K562 (cell line): ENCODE measurements around the gene MMS19. TPM values are rescaled to one million over a fixed set of nuclear protein-coding genes. Genes with fewer than 3 reads are reported as not detected.
A peak's percentile ranks its signal among the peaks of the same experiment; 100 is the strongest.

ENCODE experiments used
- LCOR ChIP-seq: sonication (generic); formaldehyde crosslinking; IDR thresholded peaks from 2 replicates; pipeline ENCODE4 v1.8.0; 2022; ENCODE audit warnings: mild to moderate bottlenecking, missing genetic modification reagents
- MCM2 ChIP-seq: fragments of 450-650 bp; IDR thresholded peaks from 2 replicates; pipeline ENCODE4 v1.6.1; 2017; ENCODE audit warnings: low read depth, mild to moderate bottlenecking
- MEIS2 ChIP-seq: fragments of 450-650 bp; IDR thresholded peaks from 2 replicates; pipeline ENCODE4 v1.6.1; 2014; ENCODE audit warnings: mild to moderate bottlenecking; ENCODE audit not compliant: partially characterized antibody
- MIER1 ChIP-seq: fragments of 450-650 bp; IDR thresholded peaks from 2 replicates; pipeline ENCODE4 v1.6.1; 2016; ENCODE audit warnings: antibody characterized with exemption, mild to moderate bottlenecking, low read depth
- NFATC3 ChIP-seq: fragments of 450-650 bp; IDR thresholded peaks from 2 replicates; pipeline ENCODE4 v1.6.1; 2017; ENCODE audit warnings: mild to moderate bottlenecking
- NRF1 ChIP-seq, 2 experiments: fragments of 450-650 bp; IDR thresholded peaks in 1 of 2; conservative IDR thresholded peaks in 1 of 2; 2 replicates each; pipeline ENCODE4 v1.6.1; 2014; ENCODE audit warnings: mild to moderate bottlenecking in 2 of 2
- OTX1 ChIP-seq: fragments of 450-650 bp; formaldehyde crosslinking; IDR thresholded peaks from 2 replicates; pipeline ENCODE4 v1.4.0; 2022; ENCODE audit warnings: mild to moderate bottlenecking
- PURB ChIP-seq: sonication (generic); formaldehyde crosslinking; IDR thresholded peaks from 2 replicates; pipeline ENCODE4 v1.9.0; 2021; ENCODE audit warnings: low read depth, mild to moderate bottlenecking, missing genetic modification reagents
- SMAD3 ChIP-seq: fragments of 450-650 bp; formaldehyde crosslinking; conservative IDR thresholded peaks from 2 replicates; pipeline ENCODE4 v1.4.0; 2020; ENCODE audit warnings: mild to moderate bottlenecking
- TAF15 ChIP-seq: fragments of 200-400 bp; formaldehyde crosslinking; IDR thresholded peaks from 2 replicates; pipeline ENCODE4 v1.6.1; 2017; ENCODE audit warnings: mild to moderate bottlenecking, low read depth, low read length, moderate library complexity
- TBP ChIP-seq: optimal IDR thresholded peaks from 2 replicates; pipeline ENCODE3; 2011; ENCODE audit warnings: low read depth, low read length, improper control_type of control experiment
- TCF7 ChIP-seq: sonication (generic); IDR thresholded peaks from 2 replicates; pipeline ENCODE4 v1.6.1; 2016; ENCODE audit warnings: antibody characterized with exemption, borderline replicate concordance
- TCF7L2 ChIP-seq: fragments of 150-350 bp; IDR thresholded peaks from 2 replicates; pipeline ENCODE4 v1.6.1; 2016; ENCODE audit warnings: low read depth, mild to moderate bottlenecking, low read length, moderate library complexity
- TEAD2 ChIP-seq: fragments of 450-650 bp; IDR thresholded peaks from 2 replicates; pipeline ENCODE4 v1.6.1; 2016; ENCODE audit warnings: missing genetic modification characterization, control low read depth, missing compliant biosample characterization
- TRIM28 ChIP-seq: fragments of 450-650 bp; IDR thresholded peaks from 2 replicates; pipeline ENCODE4 v1.6.1; 2017
- ZBTB17 ChIP-seq: fragments of 450-650 bp; formaldehyde crosslinking; IDR thresholded peaks from 2 replicates; pipeline ENCODE4 v1.4.0; 2020; ENCODE audit warnings: mild to moderate bottlenecking
- ZNF224 ChIP-seq: sonication (generic); formaldehyde crosslinking; IDR thresholded peaks from 2 replicates; pipeline ENCODE4 v1.8.0; 2022; ENCODE audit warnings: mild to moderate bottlenecking, missing genetic modification reagents
- ZNF668 ChIP-seq: fragments of 250-450 bp; sonication (Bioruptor Pico); IDR thresholded peaks from 2 replicates; pipeline ENCODE4 v1.8.0; 2022; ENCODE audit warnings: mild to moderate bottlenecking, inconsistent platforms
- ZNF79 ChIP-seq: fragments of 250-450 bp; sonication (Bioruptor Pico); IDR thresholded peaks from 2 replicates; pipeline ENCODE4 v1.4.0; 2020; ENCODE audit warnings: low read depth, mild to moderate bottlenecking, moderate library complexity
- polyA plus RNA-seq, 8 experiments: library from polyadenylated mRNA; depleted of rRNA in 4 of 8; stranded (reverse) in 5 of 8; unstranded in 3 of 8; fragments of >200 nt; fragmentation: Nextera tagmentation in 2 of 8; fragmentation: Illumina TruSeq in 1 of 8; extraction: Ambion mirVana in 2 of 8; extraction: Trizol in 1 of 8; gene quantifications; 2 replicates each; pipeline versions ENCODE4 v1.2.1 to v1.2.3, GENCODE V29; 2011 to 2014; ENCODE audit warnings: inconsistent platforms in 1 of 8, missing spikeins in 1 of 8
- total RNA-seq, 7 experiments: library from RNA; depleted of rRNA in 6 of 7; stranded (reverse); fragments of >200 nt in 6 of 7; fragmentation: Illumina TruSeq in 2 of 7; extraction: Trizol in 2 of 7; gene quantifications; 2 replicates each; pipeline versions ENCODE4 v1.2.1 to v1.2.3, GENCODE V29; 2011 to 2021; ENCODE audit warnings: low replicate concordance in 1 of 7
- TF ChIP-seq, protein P1 (sequence below): fragments of 250-450 bp; sonication (Bioruptor Pico); IDR thresholded peaks from 2 replicates; pipeline ENCODE4 v1.4.0; 2020; ENCODE audit warnings: mild to moderate bottlenecking, moderate library complexity, borderline replicate concordance
- TF ChIP-seq, protein P2 (sequence below): fragments of 250-450 bp; sonication (Bioruptor Pico); IDR thresholded peaks from 2 replicates; pipeline ENCODE4 v1.9.0; 2021; ENCODE audit warnings: mild to moderate bottlenecking, inconsistent platforms
- TF ChIP-seq, protein P3 (sequence below): sonication (generic); formaldehyde crosslinking; IDR thresholded peaks from 2 replicates; pipeline ENCODE4 v1.8.1; 2023; ENCODE audit warnings: missing genetic modification reagents, mild to moderate bottlenecking, borderline replicate concordance

Gene MMS19
- total and polyA plus RNA-seq, 9 of the 15 experiments (the other 6 are each of a cell fraction or from before 2014, with no cell fraction given): 40.1 to 110 (median 62.9) TPM

DNA sequence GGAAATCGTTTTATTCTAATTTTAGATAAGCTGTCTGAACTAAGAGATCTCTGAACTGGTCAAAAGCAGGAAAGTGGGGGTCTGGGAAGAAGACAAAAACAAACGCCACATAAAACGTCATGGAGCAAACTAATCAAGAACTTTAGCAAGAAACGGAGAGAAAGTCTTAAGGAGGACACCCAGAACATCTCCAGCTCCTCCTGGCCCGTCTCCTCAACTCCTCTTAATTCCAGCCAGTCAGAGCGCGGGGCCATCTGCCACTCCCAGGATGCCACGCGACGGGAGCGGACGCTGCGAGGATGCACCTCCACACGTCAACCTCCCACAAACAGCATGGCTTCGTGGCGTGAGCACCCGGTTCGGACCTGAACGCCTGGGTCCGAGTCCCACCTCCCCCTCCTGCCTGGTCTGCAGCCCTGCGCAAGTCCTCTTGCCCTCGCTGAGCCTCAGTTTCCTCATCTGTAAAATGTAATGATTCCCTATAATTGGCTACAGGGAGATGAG lies 598 bp downstream of the MMS19 start (continued):
- TF ChIP-seq LCOR (CRISPR knock-in tag) (no peak), OTX1 (CRISPR knock-in tag) (no peak), SMAD3 (CRISPR knock-in tag) (no peak), ZNF79 (CRISPR knock-in tag) (no peak), NFATC3 (no peak), TCF7 (no peak), TEAD2 (tag) (no peak), TRIM28 (no peak), NRF1 (conservative IDR thresholded peaks at IDR 0.05 in 1 of 2, IDR thresholded peaks at IDR 0.05 in 1 of 2) (no peak), MCM2 (no peak), TCF7L2 (no peak), ZNF224 (CRISPR knock-in tag) (no peak), MEIS2 (no peak), TAF15 (no peak), TBP (peak; percentile 76), ZBTB17 (CRISPR knock-in tag) (no peak), MIER1 (no peak), PURB (CRISPR knock-in tag) (no peak), ZNF668 (CRISPR knock-in tag) (no peak)
- TF ChIP-seq, protein P1, sequence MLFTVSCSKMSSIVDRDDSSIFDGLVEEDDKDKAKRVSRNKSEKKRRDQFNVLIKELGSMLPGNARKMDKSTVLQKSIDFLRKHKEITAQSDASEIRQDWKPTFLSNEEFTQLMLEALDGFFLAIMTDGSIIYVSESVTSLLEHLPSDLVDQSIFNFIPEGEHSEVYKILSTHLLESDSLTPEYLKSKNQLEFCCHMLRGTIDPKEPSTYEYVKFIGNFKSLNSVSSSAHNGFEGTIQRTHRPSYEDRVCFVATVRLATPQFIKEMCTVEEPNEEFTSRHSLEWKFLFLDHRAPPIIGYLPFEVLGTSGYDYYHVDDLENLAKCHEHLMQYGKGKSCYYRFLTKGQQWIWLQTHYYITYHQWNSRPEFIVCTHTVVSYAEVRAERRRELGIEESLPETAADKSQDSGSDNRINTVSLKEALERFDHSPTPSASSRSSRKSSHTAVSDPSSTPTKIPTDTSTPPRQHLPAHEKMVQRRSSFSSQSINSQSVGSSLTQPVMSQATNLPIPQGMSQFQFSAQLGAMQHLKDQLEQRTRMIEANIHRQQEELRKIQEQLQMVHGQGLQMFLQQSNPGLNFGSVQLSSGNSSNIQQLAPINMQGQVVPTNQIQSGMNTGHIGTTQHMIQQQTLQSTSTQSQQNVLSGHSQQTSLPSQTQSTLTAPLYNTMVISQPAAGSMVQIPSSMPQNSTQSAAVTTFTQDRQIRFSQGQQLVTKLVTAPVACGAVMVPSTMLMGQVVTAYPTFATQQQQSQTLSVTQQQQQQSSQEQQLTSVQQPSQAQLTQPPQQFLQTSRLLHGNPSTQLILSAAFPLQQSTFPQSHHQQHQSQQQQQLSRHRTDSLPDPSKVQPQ (CRISPR knock-in tag): no peak
- TF ChIP-seq, protein P2, sequence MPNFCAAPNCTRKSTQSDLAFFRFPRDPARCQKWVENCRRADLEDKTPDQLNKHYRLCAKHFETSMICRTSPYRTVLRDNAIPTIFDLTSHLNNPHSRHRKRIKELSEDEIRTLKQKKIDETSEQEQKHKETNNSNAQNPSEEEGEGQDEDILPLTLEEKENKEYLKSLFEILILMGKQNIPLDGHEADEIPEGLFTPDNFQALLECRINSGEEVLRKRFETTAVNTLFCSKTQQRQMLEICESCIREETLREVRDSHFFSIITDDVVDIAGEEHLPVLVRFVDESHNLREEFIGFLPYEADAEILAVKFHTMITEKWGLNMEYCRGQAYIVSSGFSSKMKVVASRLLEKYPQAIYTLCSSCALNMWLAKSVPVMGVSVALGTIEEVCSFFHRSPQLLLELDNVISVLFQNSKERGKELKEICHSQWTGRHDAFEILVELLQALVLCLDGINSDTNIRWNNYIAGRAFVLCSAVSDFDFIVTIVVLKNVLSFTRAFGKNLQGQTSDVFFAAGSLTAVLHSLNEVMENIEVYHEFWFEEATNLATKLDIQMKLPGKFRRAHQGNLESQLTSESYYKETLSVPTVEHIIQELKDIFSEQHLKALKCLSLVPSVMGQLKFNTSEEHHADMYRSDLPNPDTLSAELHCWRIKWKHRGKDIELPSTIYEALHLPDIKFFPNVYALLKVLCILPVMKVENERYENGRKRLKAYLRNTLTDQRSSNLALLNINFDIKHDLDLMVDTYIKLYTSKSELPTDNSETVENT (CRISPR knock-in tag): no peak
- TF ChIP-seq, protein P3, sequence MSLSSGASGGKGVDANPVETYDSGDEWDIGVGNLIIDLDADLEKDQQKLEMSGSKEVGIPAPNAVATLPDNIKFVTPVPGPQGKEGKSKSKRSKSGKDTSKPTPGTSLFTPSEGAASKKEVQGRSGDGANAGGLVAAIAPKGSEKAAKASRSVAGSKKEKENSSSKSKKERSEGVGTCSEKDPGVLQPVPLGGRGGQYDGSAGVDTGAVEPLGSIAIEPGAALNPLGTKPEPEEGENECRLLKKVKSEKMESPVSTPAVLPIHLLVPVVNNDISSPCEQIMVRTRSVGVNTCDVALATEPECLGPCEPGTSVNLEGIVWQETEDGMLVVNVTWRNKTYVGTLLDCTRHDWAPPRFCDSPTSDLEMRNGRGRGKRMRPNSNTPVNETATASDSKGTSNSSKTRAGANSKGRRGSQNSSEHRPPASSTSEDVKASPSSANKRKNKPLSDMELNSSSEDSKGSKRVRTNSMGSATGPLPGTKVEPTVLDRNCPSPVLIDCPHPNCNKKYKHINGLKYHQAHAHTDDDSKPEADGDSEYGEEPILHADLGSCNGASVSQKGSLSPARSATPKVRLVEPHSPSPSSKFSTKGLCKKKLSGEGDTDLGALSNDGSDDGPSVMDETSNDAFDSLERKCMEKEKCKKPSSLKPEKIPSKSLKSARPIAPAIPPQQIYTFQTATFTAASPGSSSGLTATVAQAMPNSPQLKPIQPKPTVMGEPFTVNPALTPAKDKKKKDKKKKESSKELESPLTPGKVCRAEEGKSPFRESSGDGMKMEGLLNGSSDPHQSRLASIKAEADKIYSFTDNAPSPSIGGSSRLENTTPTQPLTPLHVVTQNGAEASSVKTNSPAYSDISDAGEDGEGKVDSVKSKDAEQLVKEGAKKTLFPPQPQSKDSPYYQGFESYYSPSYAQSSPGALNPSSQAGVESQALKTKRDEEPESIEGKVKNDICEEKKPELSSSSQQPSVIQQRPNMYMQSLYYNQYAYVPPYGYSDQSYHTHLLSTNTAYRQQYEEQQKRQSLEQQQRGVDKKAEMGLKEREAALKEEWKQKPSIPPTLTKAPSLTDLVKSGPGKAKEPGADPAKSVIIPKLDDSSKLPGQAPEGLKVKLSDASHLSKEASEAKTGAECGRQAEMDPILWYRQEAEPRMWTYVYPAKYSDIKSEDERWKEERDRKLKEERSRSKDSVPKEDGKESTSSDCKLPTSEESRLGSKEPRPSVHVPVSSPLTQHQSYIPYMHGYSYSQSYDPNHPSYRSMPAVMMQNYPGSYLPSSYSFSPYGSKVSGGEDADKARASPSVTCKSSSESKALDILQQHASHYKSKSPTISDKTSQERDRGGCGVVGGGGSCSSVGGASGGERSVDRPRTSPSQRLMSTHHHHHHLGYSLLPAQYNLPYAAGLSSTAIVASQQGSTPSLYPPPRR (CRISPR knock-in tag): no peak
